ENCODE results near the gene UNK. TPM values are rescaled to one million over a fixed set of nuclear protein-coding genes. Genes with fewer than 3 reads are reported as not detected.

UNK gene
- total RNA-seq, 1 experiment from 2014 or later = 35.4 TPM

DNA sequence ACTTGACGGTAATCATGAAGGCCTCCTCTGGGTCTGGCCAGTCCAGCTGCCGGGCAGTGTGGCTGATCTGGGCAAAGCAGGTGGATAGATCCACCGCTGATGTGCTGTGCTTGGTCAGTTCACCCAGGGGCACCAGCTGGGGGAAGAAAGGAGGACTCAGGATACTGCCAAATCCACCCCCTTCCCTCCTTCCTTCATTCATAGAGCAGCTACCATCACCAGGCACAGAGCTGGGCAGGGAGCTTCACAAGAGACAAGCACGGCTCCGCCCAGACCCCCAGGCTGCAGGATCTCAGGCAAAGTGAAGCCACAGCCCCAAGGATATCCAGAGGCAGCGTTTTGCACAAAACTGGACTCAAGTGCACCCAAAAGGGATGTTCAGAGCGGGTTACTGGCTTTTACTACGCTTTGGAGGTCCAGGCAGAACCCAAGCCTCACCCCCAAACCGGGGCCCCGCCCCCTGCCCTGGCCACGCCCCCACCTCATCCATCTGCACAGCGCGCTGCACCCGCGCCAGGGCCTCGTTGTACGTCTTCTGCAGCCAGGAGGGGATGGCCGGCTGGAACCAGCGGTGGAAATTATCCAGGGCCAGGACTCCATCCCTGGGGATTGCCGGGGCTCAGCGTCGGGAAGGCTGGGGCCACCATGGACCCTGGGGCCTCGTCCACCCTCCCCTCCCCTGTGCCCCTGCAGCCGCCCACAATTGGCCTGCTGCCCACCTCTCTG lies 50.5 kb downstream of the UNK start (continued):
- TF ChIP-seq, protein P1, sequence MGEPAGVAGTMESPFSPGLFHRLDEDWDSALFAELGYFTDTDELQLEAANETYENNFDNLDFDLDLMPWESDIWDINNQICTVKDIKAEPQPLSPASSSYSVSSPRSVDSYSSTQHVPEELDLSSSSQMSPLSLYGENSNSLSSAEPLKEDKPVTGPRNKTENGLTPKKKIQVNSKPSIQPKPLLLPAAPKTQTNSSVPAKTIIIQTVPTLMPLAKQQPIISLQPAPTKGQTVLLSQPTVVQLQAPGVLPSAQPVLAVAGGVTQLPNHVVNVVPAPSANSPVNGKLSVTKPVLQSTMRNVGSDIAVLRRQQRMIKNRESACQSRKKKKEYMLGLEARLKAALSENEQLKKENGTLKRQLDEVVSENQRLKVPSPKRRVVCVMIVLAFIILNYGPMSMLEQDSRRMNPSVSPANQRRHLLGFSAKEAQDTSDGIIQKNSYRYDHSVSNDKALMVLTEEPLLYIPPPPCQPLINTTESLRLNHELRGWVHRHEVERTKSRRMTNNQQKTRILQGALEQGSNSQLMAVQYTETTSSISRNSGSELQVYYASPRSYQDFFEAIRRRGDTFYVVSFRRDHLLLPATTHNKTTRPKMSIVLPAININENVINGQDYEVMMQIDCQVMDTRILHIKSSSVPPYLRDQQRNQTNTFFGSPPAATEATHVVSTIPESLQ (CRISPR knock-in tag; IDR thresholded peaks at IDR 0.05) = no peak
- TF ChIP-seq, protein P2, sequence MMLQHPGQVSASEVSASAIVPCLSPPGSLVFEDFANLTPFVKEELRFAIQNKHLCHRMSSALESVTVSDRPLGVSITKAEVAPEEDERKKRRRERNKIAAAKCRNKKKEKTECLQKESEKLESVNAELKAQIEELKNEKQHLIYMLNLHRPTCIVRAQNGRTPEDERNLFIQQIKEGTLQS (CRISPR knock-in tag; conservative IDR thresholded peaks at IDR 0.05) = no peak
- no peak for TF ChIP-seq CREB1 (CRISPR knock-in tag; IDR thresholded peaks at IDR 0.05)
- TF ChIP-seq, protein P3, sequence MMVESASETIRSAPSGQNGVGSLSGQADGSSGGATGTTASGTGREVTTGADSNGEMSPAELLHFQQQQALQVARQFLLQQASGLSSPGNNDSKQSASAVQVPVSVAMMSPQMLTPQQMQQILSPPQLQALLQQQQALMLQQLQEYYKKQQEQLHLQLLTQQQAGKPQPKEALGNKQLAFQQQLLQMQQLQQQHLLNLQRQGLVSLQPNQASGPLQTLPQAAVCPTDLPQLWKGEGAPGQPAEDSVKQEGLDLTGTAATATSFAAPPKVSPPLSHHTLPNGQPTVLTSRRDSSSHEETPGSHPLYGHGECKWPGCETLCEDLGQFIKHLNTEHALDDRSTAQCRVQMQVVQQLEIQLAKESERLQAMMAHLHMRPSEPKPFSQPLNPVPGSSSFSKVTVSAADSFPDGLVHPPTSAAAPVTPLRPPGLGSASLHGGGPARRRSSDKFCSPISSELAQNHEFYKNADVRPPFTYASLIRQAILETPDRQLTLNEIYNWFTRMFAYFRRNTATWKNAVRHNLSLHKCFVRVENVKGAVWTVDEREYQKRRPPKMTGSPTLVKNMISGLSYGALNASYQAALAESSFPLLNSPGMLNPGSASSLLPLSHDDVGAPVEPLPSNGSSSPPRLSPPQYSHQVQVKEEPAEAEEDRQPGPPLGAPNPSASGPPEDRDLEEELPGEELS (CRISPR knock-in tag; IDR thresholded peaks at IDR 0.05) = no peak
- TF ChIP-seq, protein P4, sequence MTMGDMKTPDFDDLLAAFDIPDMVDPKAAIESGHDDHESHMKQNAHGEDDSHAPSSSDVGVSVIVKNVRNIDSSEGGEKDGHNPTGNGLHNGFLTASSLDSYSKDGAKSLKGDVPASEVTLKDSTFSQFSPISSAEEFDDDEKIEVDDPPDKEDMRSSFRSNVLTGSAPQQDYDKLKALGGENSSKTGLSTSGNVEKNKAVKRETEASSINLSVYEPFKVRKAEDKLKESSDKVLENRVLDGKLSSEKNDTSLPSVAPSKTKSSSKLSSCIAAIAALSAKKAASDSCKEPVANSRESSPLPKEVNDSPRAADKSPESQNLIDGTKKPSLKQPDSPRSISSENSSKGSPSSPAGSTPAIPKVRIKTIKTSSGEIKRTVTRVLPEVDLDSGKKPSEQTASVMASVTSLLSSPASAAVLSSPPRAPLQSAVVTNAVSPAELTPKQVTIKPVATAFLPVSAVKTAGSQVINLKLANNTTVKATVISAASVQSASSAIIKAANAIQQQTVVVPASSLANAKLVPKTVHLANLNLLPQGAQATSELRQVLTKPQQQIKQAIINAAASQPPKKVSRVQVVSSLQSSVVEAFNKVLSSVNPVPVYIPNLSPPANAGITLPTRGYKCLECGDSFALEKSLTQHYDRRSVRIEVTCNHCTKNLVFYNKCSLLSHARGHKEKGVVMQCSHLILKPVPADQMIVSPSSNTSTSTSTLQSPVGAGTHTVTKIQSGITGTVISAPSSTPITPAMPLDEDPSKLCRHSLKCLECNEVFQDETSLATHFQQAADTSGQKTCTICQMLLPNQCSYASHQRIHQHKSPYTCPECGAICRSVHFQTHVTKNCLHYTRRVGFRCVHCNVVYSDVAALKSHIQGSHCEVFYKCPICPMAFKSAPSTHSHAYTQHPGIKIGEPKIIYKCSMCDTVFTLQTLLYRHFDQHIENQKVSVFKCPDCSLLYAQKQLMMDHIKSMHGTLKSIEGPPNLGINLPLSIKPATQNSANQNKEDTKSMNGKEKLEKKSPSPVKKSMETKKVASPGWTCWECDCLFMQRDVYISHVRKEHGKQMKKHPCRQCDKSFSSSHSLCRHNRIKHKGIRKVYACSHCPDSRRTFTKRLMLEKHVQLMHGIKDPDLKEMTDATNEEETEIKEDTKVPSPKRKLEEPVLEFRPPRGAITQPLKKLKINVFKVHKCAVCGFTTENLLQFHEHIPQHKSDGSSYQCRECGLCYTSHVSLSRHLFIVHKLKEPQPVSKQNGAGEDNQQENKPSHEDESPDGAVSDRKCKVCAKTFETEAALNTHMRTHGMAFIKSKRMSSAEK (CRISPR knock-in tag; IDR thresholded peaks at IDR 0.05; ENCODE audit: borderline replicate concordance) = no peak
- no peak for TF ChIP-seq EMX1 (CRISPR knock-in tag; IDR thresholded peaks at IDR 0.05)
- TF ChIP-seq, protein P5, sequence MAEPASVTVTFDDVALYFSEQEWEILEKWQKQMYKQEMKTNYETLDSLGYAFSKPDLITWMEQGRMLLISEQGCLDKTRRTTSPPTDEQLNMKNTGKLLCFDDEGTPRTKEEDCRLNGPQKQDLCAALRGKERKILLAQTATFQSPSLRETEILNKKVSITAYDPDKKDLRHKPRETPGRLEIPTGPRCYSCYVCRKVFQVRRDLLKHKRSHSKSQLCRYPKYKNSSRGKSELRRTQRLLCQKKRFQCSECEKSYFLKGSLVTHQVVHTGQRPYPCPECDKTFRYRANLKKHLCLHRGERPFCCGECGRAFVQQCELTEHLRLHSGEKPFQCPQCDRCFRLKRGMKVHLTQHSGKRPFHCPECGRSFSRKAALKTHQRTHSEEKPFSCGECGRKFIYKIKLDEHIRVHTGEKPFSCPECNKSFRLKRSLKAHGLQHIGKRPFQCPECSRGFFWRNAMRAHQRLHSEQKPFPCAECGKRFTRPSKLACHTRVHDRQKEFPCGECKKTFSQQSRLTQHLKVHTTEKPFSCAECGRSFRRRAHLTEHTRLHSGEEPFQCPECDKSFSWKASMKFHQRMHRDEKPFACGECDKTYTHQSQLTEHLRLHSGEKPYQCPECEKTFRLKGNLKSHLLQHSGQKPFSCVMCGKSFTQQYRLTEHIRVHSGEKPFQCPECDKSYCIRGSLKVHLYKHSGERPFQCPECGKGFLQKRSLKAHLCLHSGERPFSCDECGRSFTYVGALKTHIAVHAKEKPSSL (CRISPR knock-in tag; conservative IDR thresholded peaks at IDR 0.05) = no peak
- TF ChIP-seq, protein P6, sequence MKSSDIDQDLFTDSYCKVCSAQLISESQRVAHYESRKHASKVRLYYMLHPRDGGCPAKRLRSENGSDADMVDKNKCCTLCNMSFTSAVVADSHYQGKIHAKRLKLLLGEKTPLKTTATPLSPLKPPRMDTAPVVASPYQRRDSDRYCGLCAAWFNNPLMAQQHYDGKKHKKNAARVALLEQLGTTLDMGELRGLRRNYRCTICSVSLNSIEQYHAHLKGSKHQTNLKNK (CRISPR knock-in tag; IDR thresholded peaks at IDR 0.05) = no peak
- TF ChIP-seq CREM (CRISPR knock-in tag; IDR thresholded peaks at IDR 0.05) = no peak

DNA sequence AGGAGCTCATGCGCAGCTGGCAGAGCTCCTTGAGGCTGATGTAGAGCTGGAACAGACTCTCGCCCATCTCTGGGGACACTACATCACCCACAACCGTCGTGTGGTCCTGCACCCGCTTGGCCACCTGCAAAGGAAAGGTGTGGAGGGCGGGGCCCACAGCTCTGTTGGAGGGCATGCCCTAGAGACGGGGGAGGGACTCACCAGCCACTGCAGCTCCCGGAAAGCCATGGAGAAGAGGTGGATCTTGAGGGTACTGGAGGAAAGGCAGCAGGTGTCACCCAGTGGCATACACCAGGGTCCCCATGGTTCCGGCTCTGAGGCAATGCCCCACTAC lies 51.0 kb downstream of the UNK start:
- POLR2A ChIA-PET = interaction anchor here (0.6 kb wide), 1 partner anchor 294 kb away, joined by 3 read pairs; no protein-coding TSS in a partner anchor
- Mint-ChIP-seq H3K4me3 (no peak overlapping the region), H3K27ac (no peak overlapping the region), H3K36me3 (no peaks in the 10 kb centered on the region), H3K27me3 (ENCODE audit: low read depth) (no peaks in the 10 kb centered on the region), H3K9me3 (no peaks in the 10 kb centered on the region), H3K4me1 (peaks cover 25% of the 10 kb centered on the region)
- CTCF ChIA-PET = interaction anchor here (1.2 to 6.6 kb wide), 6 partner anchors 8 to 203 kb away, joined by 3 to 76 read pairs (median 8); partner anchors contain the start of genes SMIM5 and UNC13D
- no peak for DNase-seq (ENCODE audit: low spot score)
- no peak for TF ChIP-seq EMX1 (CRISPR knock-in tag; IDR thresholded peaks at IDR 0.05)
- TF ChIP-seq, protein P7, sequence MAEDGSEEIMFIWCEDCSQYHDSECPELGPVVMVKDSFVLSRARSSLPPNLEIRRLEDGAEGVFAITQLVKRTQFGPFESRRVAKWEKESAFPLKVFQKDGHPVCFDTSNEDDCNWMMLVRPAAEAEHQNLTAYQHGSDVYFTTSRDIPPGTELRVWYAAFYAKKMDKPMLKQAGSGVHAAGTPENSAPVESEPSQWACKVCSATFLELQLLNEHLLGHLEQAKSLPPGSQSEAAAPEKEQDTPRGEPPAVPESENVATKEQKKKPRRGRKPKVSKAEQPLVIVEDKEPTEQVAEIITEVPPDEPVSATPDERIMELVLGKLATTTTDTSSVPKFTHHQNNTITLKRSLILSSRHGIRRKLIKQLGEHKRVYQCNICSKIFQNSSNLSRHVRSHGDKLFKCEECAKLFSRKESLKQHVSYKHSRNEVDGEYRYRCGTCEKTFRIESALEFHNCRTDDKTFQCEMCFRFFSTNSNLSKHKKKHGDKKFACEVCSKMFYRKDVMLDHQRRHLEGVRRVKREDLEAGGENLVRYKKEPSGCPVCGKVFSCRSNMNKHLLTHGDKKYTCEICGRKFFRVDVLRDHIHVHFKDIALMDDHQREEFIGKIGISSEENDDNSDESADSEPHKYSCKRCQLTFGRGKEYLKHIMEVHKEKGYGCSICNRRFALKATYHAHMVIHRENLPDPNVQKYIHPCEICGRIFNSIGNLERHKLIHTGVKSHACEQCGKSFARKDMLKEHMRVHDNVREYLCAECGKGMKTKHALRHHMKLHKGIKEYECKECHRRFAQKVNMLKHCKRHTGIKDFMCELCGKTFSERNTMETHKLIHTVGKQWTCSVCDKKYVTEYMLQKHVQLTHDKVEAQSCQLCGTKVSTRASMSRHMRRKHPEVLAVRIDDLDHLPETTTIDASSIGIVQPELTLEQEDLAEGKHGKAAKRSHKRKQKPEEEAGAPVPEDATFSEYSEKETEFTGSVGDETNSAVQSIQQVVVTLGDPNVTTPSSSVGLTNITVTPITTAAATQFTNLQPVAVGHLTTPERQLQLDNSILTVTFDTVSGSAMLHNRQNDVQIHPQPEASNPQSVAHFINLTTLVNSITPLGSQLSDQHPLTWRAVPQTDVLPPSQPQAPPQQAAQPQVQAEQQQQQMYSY (CRISPR knock-in tag; IDR thresholded peaks at IDR 0.05) = no peak
- TF ChIP-seq OVOL2 (CRISPR knock-in tag; IDR thresholded peaks at IDR 0.05; ENCODE audit: borderline replicate concordance) = no peak
- TF ChIP-seq, protein P8, sequence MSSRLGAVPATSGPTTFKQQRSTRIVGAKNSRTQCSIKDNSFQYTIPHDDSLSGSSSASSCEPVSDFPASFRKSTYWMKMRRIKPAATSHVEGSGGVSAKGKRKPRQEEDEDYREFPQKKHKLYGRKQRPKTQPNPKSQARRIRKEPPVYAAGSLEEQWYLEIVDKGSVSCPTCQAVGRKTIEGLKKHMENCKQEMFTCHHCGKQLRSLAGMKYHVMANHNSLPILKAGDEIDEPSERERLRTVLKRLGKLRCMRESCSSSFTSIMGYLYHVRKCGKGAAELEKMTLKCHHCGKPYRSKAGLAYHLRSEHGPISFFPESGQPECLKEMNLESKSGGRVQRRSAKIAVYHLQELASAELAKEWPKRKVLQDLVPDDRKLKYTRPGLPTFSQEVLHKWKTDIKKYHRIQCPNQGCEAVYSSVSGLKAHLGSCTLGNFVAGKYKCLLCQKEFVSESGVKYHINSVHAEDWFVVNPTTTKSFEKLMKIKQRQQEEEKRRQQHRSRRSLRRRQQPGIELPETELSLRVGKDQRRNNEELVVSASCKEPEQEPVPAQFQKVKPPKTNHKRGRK (CRISPR knock-in tag; IDR thresholded peaks at IDR 0.05; ENCODE audit: borderline replicate concordance) = no peak
- TF ChIP-seq TCF7 (CRISPR knock-in tag; IDR thresholded peaks at IDR 0.05; ENCODE audit: low read depth) = no peak
- TF ChIP-seq CREM (CRISPR knock-in tag; IDR thresholded peaks at IDR 0.05) = no peak
- no peak for ATAC-seq

All from WTC11 (cell line).